ENCODE measurements around the gene FANCB.

- TF ChIP-seq ZNF274 (IDR thresholded peaks at IDR 0.05; ENCODE audit: low read depth, low read length) = no peak
- TF ChIP-seq SUZ12 (IDR thresholded peaks at IDR 0.05; ENCODE audit: extremely low read depth, insufficient read depth, insufficient read length) = no peak
These were observed 26.7 kb upstream of the FANCB start for GRCh38 chrX:14899607-14900006.

Measured in NT2/D1 (cell line).